NCI-H187 (cell line): ENCODE data around the gene HDAC8.

ENCODE experiments used
- DNase-seq, 2 experiments: peaks; one replicate each; lab custom pipeline; 2025; lab: John Stamatoyannopoulos, UW

The HDAC8 gene

GRCh38 chrX:72294497-72294896, 278.1 kb downstream of the HDAC8 start:
- DNase-seq: no peak

- no peak for DNase-seq
Observed at GRCh38 chrX:72282302-72282701, 290.3 kb downstream of the HDAC8 start.

GRCh38 chrX:72280321-72280845, 292.3 kb downstream of the HDAC8 start:
- no peak for DNase-seq
